HEK293 (cell line): ENCODE data around the gene ANO3.

ENCODE experiments used
- CTCF ChIA-PET: fragments of 350-600 bp; formaldehyde crosslinking; extraction: SDS; loops from one replicate; lab custom pipeline; 2021; ENCODE audit warnings: antibody characterized with exemption; lab: Yijun Ruan, JAX
- POLR2A ChIA-PET: fragments of 300-600 bp; formaldehyde crosslinking; extraction: SDS; loops from one replicate; lab custom pipeline; 2020; ENCODE audit warnings: antibody characterized with exemption, inconsistent platforms; lab: Yijun Ruan, JAX
- H3K27ac ChIP-seq: fragments of 200-500 bp; sonication (Bioruptor generic); 2 replicates; pipeline ENCODE4 v1.5.1; 2014; ENCODE audit warnings: low read depth, low read length, control low read depth, inconsistent platforms; ENCODE audit errors: extremely low read depth
- H3K36me3 ChIP-seq, 2 experiments: fragments of 200-500 bp in 1 of 2; sonication (Bioruptor generic) in 1 of 2; 1 replicate in 1 of 2; 2 replicates in 1 of 2; pipeline ENCODE4 v1.5.1; 2014 to 2017; ENCODE audit warnings: inconsistent platforms in 2 of 2, low read length in 2 of 2; ENCODE audit not compliant: control insufficient read depth in 2 of 2, insufficient read depth in 1 of 2
- H3K4me1 ChIP-seq: fragments of 200-500 bp; sonication (Bioruptor generic); 2 replicates; pipeline ENCODE4 v1.5.1; 2014; ENCODE audit warnings: mild to moderate bottlenecking, low read length, inconsistent platforms; ENCODE audit not compliant: control insufficient read depth, insufficient read depth
- H3K4me3 ChIP-seq: 2 replicates; pipeline ENCODE4 v1.5.1; 2011; ENCODE audit warnings: low read depth, mild to moderate bottlenecking, control low read depth, low read length, moderate library complexity
- H3K9me3 ChIP-seq: fragments of 200-500 bp; sonication (Bioruptor generic); 2 replicates; pipeline ENCODE4 v1.5.1; 2014; ENCODE audit warnings: low read depth, low read length, inconsistent platforms; ENCODE audit not compliant: control insufficient read depth, insufficient read depth
- FEZF1 ChIP-seq: fragments of 450-650 bp; formaldehyde crosslinking; IDR thresholded peaks from 2 replicates; pipeline ENCODE4 v1.5.1; 2016; ENCODE audit warnings: missing biosample characterization, missing genetic modification characterization
- GLI4 ChIP-seq: fragments of 450-650 bp; formaldehyde crosslinking; IDR thresholded peaks from 2 replicates; pipeline ENCODE4 v1.5.1; 2016; ENCODE audit warnings: missing biosample characterization, missing genetic modification characterization
- GLIS1 ChIP-seq: fragments of 450-650 bp; formaldehyde crosslinking; IDR thresholded peaks from 2 replicates; pipeline ENCODE4 v1.5.1; 2016; ENCODE audit warnings: missing biosample characterization, missing genetic modification characterization
- PRDM2 ChIP-seq: fragments of 450-650 bp; formaldehyde crosslinking; IDR thresholded peaks from 2 replicates; pipeline ENCODE4 v1.5.1; 2016; ENCODE audit warnings: missing biosample characterization, missing genetic modification characterization, borderline replicate concordance
- RBAK ChIP-seq: fragments of 450-650 bp; formaldehyde crosslinking; IDR thresholded peaks from 2 replicates; pipeline ENCODE4 v1.5.1; 2016; ENCODE audit warnings: missing biosample characterization, missing genetic modification characterization
- SCRT2 ChIP-seq: fragments of 450-650 bp; formaldehyde crosslinking; IDR thresholded peaks from 2 replicates; pipeline ENCODE4 v1.5.1; 2016; ENCODE audit warnings: missing biosample characterization, missing genetic modification characterization
- SETDB1 ChIP-seq: IDR thresholded peaks from one replicate; pipeline ENCODE4 v1.6.1; 2017; ENCODE audit warnings: mild to moderate bottlenecking, low read length, moderate library complexity, mixed read lengths; ENCODE audit not compliant: insufficient read length
- YY2 ChIP-seq: fragments of 450-650 bp; formaldehyde crosslinking; IDR thresholded peaks from 2 replicates; pipeline ENCODE4 v1.5.1; 2016; ENCODE audit warnings: missing biosample characterization, missing genetic modification characterization
- ZIC2 ChIP-seq: fragments of 450-650 bp; formaldehyde crosslinking; IDR thresholded peaks from 2 replicates; pipeline ENCODE4 v1.5.1; 2016; ENCODE audit warnings: missing biosample characterization, missing genetic modification characterization
- ZNF175 ChIP-seq: fragments of 450-650 bp; formaldehyde crosslinking; IDR thresholded peaks from 2 replicates; pipeline ENCODE4 v1.5.1; 2016; ENCODE audit warnings: missing biosample characterization, missing genetic modification characterization
- ZNF19 ChIP-seq: fragments of 450-650 bp; formaldehyde crosslinking; IDR thresholded peaks from 2 replicates; pipeline ENCODE4; 2016; ENCODE audit warnings: missing biosample characterization, missing genetic modification characterization, low read depth
- ZNF221 ChIP-seq: fragments of 450-650 bp; formaldehyde crosslinking; IDR thresholded peaks from 2 replicates; pipeline ENCODE4 v1.5.1; 2017; ENCODE audit warnings: missing biosample characterization, missing genetic modification characterization, borderline replicate concordance
- ZNF223 ChIP-seq: fragments of 450-650 bp; formaldehyde crosslinking; IDR thresholded peaks from 2 replicates; pipeline ENCODE4 v1.5.1; 2016; ENCODE audit warnings: missing biosample characterization, missing genetic modification characterization
- ZNF23 ChIP-seq: fragments of 450-650 bp; formaldehyde crosslinking; IDR thresholded peaks from 2 replicates; pipeline ENCODE4 v1.5.1; 2016; ENCODE audit warnings: missing biosample characterization, missing genetic modification characterization, borderline replicate concordance
- ZNF266 ChIP-seq: fragments of 450-650 bp; formaldehyde crosslinking; IDR thresholded peaks from 2 replicates; pipeline ENCODE4 v1.5.1; 2016; ENCODE audit warnings: missing biosample characterization, missing genetic modification characterization, low read depth
- ZNF324 ChIP-seq: fragments of 450-650 bp; formaldehyde crosslinking; IDR thresholded peaks from 2 replicates; pipeline ENCODE4 v1.5.1; 2016; ENCODE audit warnings: missing biosample characterization, missing genetic modification characterization
- ZNF354C ChIP-seq: fragments of 450-650 bp; formaldehyde crosslinking; IDR thresholded peaks from 2 replicates; pipeline ENCODE4 v1.5.1; 2016; ENCODE audit warnings: missing biosample characterization, missing genetic modification characterization, low read depth, borderline replicate concordance
- ZNF404 ChIP-seq: fragments of 450-650 bp; formaldehyde crosslinking; IDR thresholded peaks from 2 replicates; pipeline ENCODE4 v1.5.1; 2017; ENCODE audit warnings: missing biosample characterization, missing genetic modification characterization
- ZNF621 ChIP-seq: fragments of 450-650 bp; formaldehyde crosslinking; IDR thresholded peaks from 2 replicates; pipeline ENCODE4 v1.5.1; 2017; ENCODE audit warnings: missing biosample characterization, missing genetic modification characterization
- ZNF704 ChIP-seq: fragments of 450-650 bp; formaldehyde crosslinking; IDR thresholded peaks from 2 replicates; pipeline ENCODE4 v1.5.1; 2016; ENCODE audit warnings: missing biosample characterization, missing genetic modification characterization

The ANO3 gene

GRCh38 chr11:26420331-26420730 lies 88.4 kb downstream of the ANO3 start:
- H3K4me3 ChIP-seq, result no peak overlapping the region
- POLR2A ChIA-PET, result no interaction called here
- no peak for TF ChIP-seq ZNF175 (tag by site-specific recombination)
- TF ChIP-seq ZNF621, result no peak
- TF ChIP-seq GLIS1 (tag by site-specific recombination), result no peak
- no peak for TF ChIP-seq ZIC2
- TF ChIP-seq ZNF223 (tag by site-specific recombination), result no peak
- no peak for TF ChIP-seq ZNF354C (tag by site-specific recombination)
- no peak for TF ChIP-seq RBAK (tag by site-specific recombination)
- no peak for TF ChIP-seq ZNF324 (tag by site-specific recombination)
- no peak for TF ChIP-seq ZNF23 (tag by site-specific recombination)
- no peak for TF ChIP-seq ZNF221 (tag by site-specific recombination)
- no peak for TF ChIP-seq PRDM2 (tag by site-specific recombination)
- no peak for TF ChIP-seq FEZF1 (tag by site-specific recombination)
- no peak for TF ChIP-seq GLI4
- TF ChIP-seq SETDB1, result no peak
- no peak for TF ChIP-seq ZNF266 (tag by site-specific recombination)
- TF ChIP-seq ZNF19 (tag by site-specific recombination), result no peak
- no peak for TF ChIP-seq YY2 (tag by site-specific recombination)
- TF ChIP-seq ZNF404 (tag by site-specific recombination), result no peak
- no peak for TF ChIP-seq ZNF704
- TF ChIP-seq, all 188 proteins: peak for 0
- Histone ChIP-seq H3K9me3 (no peaks in the 10 kb centered on the region), H3K36me3 (no peaks in the 10 kb centered on the region), H3K27ac (no peak overlapping the region), H3K4me1 (no peaks in the 10 kb centered on the region)
- CTCF ChIA-PET, result no interaction called here

GRCh38 chr11:26424255-26424654 lies 92.3 kb downstream of the ANO3 start:
- H3K9me3 ChIP-seq, result no peaks in the 10 kb centered on the region
- no peak overlapping the region for H3K4me3 ChIP-seq
- POLR2A ChIA-PET, result no interaction called here
- H3K4me1 ChIP-seq, result no peaks in the 10 kb centered on the region
- CTCF ChIA-PET, result no interaction called here
- H3K27ac ChIP-seq, result no peak overlapping the region
- no peaks in the 10 kb centered on the region for H3K36me3 ChIP-seq
- TF ChIP-seq SCRT2 (tag by site-specific recombination) (no peak), ZNF221 (tag by site-specific recombination) (no peak)
- TF ChIP-seq, all 188 proteins: peak for 0
